ENCODE data around the gene IFITM2.
A peak's percentile ranks its signal among the peaks of the same experiment; 100 is the strongest.

The IFITM2 gene

GRCh38 chr11:307766-308708 lies at the start of gene IFITM2:
TSS of gene IFITM2 (plus strand) at chr11:307816. CDS start at chr11:308193, 377 bp downstream.
- peak; percentile 68 for DNase-seq

- DNase-seq: no peak
Observed at GRCh38 chr11:259413-259812, 48.2 kb upstream of the IFITM2 start.

- DNase-seq: no peak
Observed at GRCh38 chr11:261624-262023, 46.0 kb upstream of the IFITM2 start.

GRCh38 chr11:266676-267439 lies 40.8 kb upstream of the IFITM2 start:
- peak; percentile 38 for DNase-seq

DNA sequence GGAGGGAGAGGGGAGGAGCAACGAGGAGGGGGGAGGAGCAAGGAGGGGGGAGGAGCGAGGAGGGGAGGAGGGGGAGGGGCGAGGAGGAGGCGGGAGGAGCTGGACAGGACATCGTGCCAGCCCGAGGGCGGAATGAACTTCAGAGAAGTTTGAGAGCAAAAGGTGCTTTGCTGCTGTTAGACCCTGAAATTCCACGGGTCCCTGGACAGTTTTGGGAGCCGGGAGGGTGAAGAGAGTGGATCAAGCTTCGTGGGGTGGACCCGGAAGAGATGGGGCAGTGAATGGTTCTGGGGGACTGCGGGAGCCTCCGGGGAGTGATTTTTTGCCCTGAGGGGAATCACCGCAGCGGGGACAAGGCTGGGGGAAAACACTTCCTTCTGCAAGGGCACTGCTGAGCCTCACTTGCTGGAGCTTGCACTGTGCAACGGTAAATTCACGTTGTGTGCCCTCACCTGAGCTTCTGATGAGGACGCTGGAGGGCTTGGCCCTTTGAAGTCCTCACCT lies 40.1 kb upstream of the IFITM2 start:
- peak; percentile 69 for DNase-seq

GRCh38 chr11:268716-269145 lies 38.9 kb upstream of the IFITM2 start:
- DNase-seq: peak; percentile 46

- DNase-seq: peak; percentile 57
Observed at GRCh38 chr11:269146-269890, 38.3 kb upstream of the IFITM2 start.

DNA sequence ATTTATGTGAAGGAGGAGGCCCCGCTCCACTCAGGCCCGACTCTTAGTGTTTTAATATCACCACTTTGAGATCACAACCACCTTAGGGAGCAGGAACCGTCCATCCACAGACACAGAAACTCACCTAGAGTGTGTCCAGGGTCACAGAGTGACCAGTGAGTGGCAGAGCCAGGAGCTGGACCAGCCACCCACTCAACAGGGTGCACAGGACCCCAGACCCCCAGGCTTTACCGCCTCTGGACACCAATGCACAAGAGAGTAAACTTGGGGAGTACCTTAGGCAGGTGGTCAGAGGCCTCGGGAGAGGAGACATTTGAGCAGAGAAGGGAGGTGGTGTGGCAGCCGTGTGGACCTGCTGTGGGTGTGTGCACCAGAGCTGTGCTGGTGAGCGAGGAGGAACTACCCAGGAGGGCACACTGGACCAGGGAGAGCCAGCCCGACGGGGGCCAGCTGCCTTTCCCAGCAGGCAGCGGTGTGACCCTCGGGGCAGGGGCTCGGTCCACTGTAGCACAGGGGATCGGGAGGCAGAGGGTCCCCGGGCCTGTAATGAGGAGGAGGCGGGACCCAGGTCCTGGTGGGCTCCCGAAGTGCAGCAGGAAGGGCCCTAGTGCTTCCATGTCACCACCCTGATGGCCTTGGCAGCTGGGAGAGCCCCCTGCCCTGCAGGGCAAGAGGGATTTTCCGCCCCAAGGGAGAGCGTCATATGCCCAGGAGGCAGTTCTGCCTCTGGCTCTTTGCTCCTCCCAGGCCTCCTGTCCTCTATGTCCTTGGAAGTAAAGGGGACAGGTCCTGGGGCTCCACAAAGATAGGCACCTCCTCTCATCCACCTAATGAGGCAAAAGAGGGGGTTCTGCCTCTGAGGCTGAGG lies 36.9 kb upstream of the IFITM2 start:
- DNase-seq: no peak

GRCh38 chr11:271319-271715 lies 36.3 kb upstream of the IFITM2 start:
- no peak for DNase-seq

DNA sequence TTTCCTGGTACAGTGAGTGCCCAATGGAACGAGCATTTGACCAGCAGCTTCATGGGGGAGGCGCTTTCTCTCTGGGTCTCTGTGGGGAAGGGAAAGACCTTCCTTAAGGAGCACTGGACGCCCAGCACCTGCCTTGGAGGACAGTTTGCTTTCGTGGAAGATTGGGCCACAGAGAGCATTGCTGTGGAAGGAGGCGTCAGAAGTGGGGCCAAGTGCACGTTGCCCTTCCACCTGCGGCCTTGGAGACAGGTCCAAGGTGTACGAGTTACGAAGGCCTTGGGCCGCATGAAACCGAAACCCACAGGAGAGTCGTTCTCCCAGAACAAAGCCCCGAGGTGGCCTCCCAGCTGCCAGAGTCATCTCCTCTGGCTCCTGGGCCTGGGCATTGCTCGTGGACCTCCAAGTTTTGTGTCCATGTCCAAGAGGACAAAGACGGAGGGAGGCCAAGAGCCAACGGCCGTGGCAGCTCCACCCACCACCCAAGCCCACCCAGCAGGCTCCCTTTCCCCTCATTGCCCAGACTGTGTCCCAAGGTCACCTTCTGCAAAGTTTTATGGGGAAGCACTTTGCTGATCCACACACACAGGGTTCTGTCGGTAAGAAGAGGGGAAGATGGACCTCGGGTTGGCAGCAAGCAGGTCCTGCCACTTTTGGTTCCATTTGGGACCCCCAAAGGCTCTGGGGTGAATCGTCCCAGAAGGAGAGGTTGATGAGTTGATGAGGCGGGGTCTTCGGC lies 35.3 kb upstream of the IFITM2 start:
- no peak for DNase-seq

DNA sequence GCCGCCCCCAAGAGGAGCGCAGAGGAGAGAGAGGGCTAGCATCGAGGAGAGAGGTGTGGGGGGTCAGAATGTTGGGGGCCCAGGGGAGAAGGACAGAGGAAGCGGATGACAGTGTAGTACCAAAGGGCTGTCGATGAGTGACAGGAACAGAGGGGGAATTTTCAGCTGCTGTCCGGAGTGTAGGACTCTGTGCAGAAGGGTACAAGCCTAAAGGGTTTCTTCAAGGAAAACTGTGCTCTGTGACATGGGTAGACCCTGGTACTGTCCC lies 34.8 kb upstream of the IFITM2 start:
- no peak for DNase-seq

GRCh38 chr11:276219-276618 lies 31.4 kb upstream of the IFITM2 start:
- no peak for DNase-seq

GRCh38 chr11:278001-278951 lies 29.3 kb upstream of the IFITM2 start, which contains the start of gene NLRP6:
TSS of gene NLRP6 (plus strand) at chr11:278407. CDS start at chr11:278570, 163 bp downstream.
- DNase-seq: no peak

- DNase-seq: no peak
Observed at GRCh38 chr11:279040-279965, 28.3 kb upstream of the IFITM2 start.

DNA sequence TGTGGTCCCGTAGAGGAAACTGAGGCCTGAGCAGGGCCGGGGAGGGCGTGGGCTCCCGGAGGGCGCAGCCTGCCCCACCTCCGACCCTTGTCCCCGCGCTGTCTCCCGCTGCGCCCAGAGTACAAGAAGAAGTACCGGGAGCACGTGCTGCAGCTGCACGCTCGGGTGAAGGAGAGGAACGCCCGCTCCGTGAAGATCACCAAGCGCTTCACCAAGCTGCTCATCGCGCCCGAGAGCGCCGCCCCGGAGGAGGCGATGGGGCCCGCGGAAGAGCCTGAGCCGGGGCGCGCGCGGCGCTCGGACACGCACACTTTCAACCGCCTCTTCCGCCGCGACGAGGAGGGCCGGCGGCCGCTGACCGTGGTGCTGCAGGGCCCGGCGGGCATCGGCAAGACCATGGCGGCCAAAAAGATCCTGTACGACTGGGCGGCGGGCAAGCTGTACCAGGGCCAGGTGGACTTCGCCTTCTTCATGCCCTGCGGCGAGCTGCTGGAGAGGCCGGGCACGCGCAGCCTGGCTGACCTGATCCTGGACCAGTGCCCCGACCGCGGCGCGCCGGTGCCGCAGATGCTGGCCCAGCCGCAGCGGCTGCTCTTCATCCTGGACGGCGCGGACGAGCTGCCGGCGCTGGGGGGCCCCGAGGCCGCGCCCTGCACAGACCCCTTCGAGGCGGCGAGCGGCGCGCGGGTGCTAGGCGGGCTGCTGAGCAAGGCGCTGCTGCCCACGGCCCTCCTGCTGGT lies 27.5 kb upstream of the IFITM2 start:
- peak; percentile 63 for DNase-seq

DNA sequence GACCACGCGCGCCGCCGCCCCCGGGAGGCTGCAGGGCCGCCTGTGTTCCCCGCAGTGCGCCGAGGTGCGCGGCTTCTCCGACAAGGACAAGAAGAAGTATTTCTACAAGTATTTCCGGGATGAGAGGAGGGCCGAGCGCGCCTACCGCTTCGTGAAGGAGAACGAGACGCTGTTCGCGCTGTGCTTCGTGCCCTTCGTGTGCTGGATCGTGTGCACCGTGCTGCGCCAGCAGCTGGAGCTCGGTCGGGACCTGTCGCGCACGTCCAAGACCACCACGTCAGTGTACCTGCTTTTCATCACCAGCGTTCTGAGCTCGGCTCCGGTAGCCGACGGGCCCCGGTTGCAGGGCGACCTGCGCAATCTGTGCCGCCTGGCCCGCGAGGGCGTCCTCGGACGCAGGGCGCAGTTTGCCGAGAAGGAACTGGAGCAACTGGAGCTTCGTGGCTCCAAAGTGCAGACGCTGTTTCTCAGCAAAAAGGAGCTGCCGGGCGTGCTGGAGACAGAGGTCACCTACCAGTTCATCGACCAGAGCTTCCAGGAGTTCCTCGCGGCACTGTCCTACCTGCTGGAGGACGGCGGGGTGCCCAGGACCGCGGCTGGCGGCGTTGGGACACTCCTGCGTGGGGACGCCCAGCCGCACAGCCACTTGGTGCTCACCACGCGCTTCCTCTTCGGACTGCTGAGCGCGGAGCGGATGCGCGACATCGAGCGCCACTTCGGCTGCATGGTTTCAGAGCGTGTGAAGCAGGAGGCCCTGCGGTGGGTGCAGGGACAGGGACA lies 26.7 kb upstream of the IFITM2 start:
- DNase-seq: peak; percentile 61

DNA sequence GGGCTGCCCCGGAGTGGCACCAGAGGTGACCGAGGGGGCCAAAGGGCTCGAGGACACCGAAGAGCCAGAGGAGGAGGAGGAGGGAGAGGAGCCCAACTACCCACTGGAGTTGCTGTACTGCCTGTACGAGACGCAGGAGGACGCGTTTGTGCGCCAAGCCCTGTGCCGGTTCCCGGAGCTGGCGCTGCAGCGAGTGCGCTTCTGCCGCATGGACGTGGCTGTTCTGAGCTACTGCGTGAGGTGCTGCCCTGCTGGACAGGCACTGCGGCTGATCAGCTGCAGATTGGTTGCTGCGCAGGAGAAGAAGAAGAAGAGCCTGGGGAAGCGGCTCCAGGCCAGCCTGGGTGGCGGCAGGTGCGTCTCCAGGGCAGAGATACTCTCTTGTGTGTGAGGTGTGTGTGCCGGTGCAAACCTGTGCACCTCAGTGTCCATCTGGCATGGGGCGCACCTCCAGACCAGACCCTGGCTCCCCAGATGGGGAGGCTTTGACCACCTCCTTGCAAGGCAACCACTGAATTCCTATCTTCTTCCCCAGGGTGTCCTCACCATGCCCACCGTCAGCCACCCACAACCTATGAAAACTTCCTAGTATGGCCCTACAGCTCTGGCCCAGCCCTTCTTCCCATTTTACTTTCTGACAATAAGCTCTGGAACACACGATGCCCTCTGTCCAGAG lies 26.0 kb upstream of the IFITM2 start:
- peak; percentile 55 for DNase-seq

Data from stimulated activated CD4-positive, alpha-beta T cell treated with anti-CD3 and anti-CD28 coated beads, Interleukin-15, amount 100 ng/mL, for 24 hours (primary cell).